CD4-positive, alpha-beta T cell treated with Interleukin-6 at 100 ng/mL for 8 hours (primary cell): ENCODE data around the gene MEIS2.

Experiments
- DNase-seq: peaks from one replicate; pipeline ENCODE4 v3.0.0-alpha.2; 2020; ENCODE audit warnings: mixed read lengths, low spot score

Gene MEIS2

DNA sequence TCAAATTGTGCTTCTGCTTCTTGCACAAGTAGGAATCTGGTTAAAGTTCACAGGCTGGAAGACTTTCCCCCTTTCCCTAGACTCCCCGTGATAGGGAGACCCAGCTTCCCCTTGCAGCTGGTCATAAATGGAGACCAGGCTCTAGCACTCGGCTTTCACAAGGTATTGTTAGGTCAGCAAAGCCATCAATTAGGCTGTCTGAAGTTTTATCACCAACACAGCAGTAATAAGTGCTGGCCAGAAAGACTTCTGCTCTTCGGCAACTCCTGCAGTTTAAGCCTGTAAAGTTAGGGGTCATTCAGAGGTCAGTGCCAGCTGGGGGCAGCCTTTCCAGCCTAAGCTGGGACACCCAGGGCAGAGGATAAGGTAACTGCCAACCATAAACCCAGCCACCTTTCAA is 203.4 kb downstream of the MEIS2 start:
- no peak for DNase-seq

DNA sequence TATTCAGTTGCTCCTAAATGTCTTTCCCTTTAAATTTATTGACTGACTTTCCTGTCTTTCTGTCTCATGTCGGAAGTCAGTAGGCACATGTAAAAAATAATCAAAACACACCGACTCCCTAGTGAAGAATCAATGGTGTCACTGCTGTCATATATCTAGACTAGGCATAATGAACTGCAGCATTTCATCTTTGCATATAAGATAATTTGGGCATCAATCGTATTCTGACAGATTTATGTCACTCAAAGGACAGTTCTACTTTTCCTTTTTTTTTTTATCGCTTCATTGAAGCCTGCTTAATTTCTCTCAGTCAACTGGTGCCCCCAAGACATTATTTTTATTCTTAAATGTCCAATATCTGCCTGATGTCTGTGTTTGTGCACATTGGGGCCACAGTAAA is 206.3 kb downstream of the MEIS2 start:
- no peak for DNase-seq

DNA sequence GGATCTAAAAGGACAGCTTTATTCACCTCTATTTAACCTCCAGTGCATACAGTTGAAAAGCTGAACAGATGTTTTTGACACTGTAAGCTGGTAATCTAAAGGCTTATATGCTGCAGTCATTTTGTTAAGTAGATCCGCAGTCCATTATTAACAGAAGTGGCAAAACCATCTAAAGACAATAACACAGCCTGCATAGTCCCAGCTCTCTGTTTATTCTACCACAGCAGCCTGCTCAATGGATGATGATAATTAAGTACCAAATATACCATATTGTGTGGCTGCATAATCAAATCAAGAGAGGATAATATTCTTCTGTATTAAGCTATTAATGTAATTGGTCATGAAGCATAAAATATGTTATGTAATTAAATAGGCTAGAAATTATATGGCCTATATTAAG is 207.1 kb downstream of the MEIS2 start:
- no peak for DNase-seq

DNA sequence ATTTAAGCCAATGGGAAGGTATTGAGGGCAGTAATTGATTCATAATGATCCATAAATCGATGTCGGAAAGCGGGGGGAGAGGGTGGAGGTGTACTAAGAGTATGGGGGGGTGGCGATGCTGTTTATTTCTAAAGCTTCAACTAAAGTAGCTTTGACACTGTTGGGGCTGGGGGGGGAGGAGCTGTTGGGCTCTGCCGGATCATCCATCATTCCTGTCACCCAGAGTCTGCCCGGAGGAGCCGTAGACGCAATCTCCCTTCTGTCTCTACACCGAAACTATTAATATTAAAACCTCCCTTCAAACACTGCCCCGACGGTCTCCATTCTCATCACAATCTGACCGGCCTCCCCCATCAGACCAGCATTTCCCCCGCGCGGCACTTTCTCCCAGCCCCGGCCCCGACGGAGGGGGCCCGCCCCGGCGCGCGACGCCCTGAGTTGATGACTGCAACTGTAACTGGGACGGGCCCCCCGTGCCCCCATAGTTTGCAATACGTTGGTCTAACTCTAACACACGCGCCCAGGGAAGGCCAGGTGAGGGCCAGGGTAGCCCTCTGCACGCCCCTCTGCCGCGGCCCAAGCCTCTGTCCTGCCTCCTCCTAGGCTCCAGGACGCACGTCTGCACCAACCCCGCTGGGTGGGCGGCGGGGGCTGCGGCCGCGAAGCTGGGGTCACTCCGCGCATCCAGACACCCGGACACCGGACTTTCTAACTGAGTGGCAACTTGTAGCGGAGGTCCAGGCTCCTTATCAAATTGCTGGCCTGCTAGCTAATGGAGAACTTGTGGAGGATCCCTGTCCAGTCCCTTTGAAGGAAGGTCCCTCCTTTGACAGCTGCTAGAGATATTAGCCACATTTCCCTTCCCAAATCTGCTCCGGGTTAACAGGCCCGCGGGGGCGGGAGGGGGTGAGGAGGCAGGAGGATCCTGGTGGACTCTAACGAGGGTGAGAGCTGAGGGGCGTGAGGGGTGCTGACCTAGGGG is 212.0 kb downstream of the MEIS2 start:
- no peak for DNase-seq

DNA sequence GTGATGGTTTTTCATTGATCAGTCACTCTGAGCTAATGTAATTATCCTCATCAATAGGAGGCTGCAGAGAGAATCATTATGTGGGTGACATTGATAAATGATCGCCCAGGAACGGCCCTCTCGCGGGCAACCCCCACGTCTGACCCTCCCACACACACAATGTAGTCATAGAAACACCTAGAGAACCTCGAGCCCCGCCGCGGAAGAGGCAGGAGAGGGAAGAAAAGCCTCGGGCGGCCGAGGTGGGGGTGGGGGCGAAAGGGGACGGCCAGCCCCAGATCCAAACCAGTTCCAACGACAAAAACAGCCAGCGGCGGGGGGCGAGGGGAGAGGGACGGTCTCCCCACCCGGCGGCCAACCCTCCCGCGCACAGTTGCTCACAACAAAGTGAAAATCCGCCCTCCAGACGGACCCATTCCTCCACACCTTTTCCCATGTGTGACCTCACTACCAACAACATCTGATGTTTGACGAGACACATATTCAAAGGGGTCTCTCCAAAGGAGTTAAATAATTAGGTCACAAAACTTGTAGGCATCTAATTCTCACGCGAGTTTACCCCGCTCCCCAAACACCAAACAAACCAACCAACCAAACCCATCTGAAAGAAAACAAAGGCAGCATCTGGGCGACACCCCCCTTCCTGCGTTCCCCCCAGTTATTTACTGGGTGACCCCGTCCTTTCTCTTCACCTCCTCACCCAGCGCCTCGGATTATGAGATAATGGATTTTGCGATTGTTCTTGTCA is 213.0 kb downstream of the MEIS2 start:
- no peak for DNase-seq

DNA sequence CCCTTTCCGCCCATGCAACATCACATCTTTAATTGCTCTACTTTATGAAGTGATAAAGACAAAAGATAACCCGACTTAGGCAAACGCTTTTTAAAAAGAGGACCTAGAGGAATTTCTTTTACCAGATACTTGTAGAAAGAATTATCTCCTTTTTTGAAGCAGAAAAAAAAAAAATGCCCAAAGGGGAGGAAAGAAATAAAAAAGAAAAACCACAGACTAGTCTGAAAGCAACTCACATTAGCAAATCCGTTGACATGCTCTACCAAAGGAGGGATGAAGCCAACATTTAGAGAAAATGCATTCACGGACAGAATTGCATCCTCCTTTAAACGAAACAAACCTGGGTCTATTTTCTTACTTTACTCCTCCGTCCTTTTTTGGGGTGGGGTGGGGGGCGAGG is 213.6 kb downstream of the MEIS2 start:
- no peak for DNase-seq

DNA sequence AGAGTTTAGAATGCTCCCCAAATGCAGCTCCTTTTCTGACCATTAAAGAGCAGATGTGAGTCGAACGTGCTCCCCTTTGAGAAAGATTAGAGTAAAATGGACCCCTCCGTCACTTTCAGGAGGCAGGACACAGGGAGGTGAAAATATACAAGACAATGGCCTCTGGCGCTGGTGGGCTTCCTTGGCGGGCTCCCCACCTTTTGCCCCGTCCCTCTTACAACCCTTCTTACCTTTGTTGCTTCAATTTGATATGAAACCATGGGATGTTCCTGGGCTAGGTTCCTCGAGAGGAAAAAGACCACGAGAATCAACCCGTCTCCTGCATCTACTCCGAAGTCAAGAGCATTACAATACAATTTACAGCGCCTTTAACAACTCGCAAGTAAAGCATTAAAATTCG is 214.2 kb downstream of the MEIS2 start:
- no peak for DNase-seq

DNA sequence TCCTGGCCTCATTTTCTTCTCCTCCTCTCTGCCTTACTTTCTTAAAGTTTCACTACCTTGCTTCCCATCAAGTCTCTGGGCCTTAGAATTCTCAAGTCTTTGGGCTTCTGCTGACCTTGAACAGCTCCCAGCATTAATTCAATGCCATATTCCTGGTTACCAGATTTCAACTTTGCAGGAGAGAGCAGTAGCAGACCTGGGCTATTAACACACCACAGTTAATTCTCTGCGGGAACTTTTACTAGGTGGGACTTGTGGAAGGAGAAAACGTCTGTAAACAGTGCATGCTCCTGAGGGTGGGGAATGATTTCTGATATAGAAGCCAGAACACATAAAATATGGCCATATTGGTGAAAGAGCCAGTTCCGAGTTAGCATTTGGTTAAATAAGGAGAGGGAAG is 214.6 kb downstream of the MEIS2 start:
- no peak for DNase-seq

DNA sequence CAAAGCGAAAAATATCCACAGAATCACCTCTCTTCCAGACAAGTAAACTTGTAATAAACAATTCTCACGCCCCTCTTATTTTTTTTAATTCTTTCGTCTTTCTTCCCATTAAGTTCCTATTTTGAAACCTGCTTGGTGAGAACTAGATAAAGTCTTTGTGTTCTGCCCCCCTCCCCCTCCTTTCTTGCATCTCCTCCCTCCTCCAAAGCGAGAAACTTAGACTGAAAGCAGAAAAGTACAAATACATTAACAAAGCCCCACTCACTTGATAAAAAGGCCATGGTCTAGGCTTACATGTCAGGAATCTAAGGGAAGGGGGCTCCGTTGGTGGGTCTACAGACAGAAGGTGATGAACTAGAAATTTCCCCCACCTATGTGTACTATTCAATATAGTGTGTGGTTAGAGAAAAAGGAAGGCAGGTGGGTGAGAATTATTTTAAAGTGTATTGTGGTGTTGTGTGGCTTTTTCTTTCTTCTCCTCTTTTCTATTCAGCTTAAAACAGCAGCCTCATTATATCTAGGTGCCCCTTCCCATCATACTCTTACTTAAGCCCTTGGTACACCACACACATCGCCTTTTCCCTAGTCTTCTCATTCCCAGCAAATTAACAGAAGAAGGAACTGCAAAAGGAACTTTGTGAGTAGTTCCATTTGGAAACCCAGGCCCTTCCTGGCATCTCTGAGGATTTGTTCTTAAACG is 215.3 kb downstream of the MEIS2 start:
- DNase-seq, result no peak

DNA sequence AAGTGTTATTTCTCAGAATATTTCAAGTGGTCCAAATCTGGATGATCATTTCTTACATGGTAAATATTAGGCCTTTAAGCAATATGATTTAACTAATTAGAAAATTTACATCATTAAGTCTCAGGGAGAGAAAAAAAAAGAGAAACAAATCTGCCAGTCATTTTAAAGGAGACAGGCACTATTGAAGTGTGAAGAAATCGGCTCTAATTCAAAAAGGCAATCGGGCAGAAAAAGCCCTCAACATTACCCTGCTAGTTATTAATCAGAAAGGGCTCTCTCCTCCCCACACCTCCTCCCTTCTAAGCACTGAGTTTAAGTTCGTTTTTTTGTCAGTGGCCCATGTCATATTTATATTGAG is 215.9 kb downstream of the MEIS2 start:
- no peak for DNase-seq

DNA sequence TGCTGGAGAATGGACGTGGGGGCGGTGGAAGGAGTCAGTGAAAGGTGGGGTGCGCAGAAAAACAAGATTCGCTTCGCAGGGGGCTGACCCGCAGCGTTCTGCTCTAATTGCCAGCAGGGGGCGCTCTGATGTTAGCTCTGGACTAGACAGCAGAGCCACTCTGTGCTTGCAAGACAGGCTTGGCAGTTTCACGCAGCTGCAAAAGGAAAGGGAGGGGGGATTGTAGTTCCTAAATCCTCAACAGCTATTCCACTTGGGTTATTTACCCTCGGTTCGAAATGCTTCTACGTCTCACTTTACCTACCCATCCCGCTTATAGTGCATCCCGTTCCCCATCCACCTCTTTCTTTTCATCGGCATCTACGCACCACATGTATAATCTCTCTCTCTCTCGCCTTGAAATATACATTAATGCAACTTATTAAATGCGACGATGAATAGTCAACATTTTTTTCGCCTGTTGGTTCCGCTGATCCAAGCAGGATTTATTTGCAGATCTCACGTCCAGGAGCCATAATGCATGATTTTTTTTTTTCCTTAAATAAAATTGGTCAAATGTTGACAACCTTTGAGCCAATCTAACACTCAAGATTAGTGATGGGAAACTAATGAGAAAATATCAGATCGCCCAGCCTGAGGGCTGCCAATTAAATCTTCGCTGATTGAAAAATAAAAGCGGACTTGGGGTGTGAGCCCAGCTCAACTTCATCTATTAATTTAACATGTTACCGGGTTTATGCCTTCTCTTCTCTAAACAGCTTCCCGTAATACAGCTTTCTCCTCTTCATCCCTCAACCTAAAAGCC is 216.4 kb downstream of the MEIS2 start:
- DNase-seq, result peak; percentile 13

DNA sequence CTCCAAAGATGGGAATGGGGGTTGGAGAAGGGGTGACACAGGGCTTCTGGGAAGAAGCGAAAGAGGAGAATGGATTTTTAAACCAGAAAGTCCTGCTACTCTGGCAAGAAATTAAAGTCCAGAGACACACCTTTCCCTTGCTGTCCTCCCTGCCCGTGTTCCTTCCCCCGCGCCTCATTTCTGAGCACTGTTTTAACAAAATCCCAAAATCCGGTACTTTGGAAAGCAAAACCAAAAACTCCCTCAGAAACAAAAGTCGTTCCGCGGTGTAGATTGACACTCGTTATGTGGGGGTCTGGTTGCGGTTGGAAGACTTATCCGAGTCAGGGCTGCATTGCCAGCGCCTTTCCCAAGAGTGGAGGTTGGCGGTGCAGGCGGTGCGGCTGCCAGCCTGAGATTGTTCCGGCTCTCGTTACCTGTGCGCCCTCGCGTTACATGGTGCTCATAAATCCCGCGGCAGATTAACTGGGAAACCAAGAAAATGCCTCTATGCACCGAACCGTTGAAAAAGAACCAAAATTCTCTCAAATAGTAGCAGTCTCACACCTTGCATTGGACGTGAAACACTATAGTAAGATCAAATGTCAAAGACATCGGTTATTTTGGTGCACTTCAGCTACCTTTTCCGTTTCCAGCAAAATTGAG is 217.7 kb downstream of the MEIS2 start:
- DNase-seq, result no peak

DNA sequence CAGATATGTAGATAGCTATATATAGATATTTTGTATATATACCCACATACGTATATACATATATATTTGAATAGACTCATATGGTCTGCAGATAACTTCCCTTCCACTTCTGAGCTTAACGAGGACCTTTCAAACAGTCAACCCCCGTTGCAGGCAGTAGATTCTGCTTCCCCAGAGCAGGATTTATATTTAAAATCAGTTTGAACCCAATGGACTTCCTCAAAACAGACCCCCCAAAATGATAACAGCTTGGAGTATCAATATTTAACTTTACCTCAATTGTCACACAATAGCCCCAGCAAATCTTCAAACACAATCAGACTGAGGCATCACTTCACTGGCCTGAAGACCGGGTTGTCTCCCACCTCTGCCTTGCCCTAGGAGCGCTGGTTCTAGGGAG is 218.3 kb downstream of the MEIS2 start:
- DNase-seq, result no peak

DNA sequence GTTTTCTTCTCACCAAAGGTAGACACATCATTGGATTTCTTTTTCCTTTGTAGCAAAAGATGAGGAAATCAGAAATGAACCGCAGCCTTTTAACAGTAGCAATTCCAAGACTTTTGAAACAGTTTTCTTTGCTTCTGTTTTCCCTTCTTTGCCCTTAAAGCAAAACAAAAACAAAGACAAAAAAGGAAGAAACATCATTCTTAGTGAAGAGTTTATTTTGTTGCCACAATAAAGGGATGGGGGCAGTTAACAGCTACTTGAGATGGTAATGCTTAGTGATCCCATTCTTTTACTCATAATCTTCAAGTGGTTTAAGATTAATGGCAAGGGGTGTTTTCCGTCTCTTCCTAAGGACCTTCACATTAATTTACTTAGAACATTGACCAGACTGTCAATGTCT is 218.8 kb downstream of the MEIS2 start:
- no peak for DNase-seq

DNA sequence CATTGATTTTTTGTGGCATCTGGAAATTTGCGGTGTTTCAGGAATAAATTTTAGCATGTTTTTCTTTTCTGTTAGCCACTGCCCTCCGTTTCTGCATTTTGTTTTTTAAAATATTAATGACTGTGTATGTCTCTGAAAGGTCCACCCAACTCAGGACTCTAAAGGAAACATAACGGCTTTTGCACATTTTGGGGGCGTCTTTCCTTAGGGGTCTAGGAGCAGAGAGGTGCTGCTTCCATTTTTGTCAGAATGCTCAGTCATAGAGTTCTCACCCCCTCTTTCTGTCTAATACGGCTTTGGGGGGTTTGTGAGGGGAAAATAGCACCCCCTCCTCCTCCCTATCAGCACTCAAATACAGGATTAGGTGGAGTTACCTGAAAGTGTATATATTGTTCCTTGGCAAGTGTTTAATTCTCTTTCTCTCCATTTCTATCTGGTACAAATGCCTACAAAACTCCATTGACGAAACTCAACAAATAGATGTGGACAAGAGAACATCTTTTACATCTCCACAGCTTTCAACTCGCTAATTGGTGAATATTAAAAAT is 219.4 kb downstream of the MEIS2 start:
- DNase-seq, result no peak

DNA sequence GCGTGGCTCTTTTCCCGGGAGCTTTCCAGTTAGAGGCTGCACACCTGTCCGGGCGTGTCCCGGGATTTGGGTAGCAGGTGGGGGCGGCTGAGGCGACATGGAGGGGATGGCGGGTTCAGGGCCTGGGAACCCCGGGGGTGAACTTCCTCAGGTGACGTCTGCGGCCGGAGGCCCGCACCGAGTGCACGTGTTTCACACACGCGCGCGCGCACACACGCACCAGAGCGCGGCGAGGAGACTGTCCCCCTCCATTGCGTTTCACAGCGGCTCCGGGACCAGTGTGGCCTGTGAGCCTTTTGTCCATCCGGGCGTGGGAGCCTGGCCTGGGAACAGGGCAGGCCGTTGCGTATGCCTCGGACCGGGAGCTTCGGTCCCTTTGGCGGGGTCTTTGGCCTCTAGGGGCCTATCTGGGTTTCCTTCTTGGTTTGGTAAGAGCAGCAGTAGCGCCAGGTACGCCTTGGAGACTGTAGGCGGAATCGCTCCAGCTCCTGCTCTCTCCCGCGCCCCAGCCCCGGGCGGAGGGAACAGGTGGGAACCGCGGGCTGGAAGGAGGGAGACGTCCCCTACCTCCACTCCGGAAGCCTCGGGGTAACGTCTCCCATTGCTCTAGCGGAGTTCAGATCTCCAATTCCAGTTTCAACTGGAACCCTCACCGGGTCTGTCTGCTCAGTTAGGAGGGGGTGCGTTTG is 220.0 kb downstream of the MEIS2 start:
- DNase-seq, result no peak

DNA sequence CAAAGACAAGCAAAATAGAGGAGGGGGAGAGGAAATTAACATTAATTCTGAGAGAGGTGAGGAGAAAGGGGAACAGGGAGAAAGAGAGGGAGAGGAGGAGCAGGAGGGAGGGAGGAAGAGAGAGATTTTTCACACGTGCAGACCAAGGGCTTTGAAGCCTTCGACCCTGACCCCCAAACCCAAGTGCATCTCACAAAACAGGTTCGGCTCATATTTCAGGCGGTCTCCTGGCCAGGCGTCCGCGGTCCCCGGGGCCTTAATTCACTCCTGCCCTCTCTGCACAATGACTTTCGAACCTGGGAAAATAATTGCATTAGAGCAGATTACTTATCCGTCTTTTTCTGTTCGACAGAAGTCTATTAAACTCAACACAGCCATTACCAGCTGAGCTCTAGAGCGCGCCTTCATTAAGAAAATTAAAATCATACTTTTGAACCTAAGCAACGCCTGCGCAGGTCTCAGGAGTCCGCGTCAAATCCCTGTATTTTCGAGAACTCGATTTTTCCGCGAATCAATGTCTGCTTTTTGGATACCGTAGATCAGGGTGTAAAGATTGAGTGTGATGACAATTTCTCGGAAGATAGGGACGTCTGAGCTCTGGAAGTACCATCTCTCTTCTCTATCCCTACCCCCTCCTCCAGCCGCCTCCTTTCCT is 220.7 kb downstream of the MEIS2 start:
- no peak for DNase-seq

DNA sequence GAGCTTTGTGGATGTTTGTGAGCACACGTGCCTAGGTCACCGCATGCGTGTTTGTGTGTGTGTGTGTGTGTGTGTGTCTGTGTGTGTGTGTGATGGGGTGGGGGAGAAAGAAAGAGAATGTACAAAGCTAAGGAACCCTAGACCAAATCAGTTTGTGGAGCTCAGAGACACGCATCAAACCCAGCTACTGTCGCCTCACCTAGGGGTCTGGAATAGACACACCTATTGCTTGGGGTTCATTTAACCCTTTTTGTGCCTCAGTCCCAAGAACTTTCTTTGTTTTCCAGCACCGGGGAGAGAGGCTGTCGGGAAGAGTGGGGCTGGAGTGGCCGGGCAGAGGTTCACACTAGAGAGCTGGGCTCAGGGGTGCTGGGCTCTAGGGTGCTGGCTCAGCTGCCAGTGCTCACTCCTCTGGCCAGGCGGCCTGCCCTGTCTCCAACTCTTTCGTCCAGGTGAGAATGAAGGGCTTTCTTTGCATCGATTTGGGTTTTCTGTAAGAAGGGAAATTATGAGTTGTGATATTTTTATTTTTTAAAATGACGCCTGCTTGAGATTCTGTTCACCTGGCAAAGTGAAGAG is 221.6 kb downstream of the MEIS2 start:
- DNase-seq, result no peak
